AML-193 (cell line): ENCODE data around the gene VPREB1.
A peak's percentile ranks its signal among the peaks of the same experiment; 100 is the strongest.
"Not testable (repeated sequence)": the region's sequence is repeated elsewhere in the genome, so short reads cannot be mapped to it uniquely, and the experiment has no call there.

ENCODE experiments used
- DNase-seq, 2 experiments: peaks; one replicate each; lab custom pipeline; 2025; lab: John Stamatoyannopoulos, UW

VPREB1 gene

DNA sequence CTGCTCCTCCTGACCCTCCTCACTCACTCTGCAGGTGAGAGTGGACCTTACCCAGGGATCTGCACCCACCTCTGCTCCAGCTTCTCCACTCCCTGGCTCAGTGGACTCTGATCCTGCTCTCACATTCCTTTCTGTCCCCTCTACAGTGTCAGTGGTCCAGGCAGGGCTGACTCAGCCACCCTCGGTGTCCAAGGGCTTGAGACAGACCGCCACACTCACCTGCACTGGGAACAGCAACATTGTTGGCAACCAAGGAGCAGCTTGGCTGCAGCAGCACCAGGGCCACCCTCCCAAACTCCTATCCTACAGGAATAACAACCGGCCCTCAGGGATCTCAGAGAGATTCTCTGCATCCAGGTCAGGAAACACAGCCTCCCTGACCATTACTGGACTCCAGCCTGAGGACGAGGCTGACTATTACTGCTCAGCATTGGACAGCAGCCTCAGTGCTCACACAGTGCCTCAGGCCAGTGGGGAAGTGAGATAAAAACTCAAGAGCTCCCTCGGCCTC is 29.7 kb upstream of the VPREB1 start:
- DNase-seq, result no peak

DNA sequence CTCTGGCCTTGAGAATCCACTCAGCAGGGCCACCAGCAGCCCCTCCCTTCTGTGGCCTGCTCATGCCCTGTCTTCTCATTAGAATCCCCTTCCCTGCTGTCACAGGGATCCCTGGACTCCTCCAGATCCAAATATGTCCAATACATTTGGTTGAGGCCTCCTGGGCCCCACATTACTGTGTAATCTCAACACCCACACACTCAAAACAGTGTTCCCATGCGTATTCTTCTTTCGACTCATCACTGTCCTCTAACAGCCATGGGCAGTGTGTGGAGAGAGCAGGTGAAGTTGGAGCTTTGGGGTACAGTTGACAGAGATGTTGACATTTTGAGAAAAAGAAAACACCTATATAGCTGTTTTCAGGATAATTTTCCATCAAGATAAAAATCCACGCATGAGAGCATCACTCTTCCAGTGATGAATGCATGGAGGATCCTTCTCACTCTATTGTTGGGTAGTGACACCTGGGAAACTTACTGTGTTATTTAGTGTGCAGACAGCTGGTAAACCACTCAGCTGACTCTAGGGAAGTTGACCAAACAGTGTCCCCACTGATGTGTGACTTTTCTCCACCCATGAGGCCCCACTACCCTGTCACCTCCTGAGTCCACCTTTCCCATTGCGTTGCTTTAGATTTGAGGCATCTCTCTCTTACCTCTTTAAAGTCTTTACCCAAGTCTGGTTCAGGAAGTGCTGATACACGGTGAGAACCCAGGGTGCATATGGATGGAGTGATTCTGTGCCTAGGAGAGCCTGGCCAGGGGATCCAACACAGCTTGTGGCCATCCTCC is 28.7 kb upstream of the VPREB1 start:
- no peak for DNase-seq

DNA sequence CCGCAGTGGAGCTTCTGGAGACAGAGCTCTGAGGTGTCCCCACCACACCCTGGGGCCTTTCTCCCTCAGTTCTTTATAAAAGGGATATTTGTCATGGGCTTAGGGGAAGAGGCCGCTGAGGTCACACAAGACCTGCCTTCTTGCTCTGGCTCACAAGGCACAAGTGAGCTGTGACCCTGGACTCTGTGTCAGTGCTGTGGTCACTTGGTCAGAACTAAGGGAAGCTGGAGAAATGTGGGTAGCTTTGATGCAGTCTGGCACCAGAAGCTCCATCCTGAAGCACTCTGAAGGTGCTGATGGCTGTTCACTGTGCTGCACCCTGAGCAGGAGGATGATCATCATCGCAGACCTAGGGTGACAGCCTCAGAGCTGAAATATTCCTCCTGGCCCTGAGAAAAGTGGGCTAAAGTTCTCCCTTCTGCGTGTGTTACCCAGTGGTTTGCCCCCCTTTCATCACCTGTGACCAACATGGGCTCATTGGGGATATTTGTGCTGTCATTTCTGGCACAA is 28.1 kb upstream of the VPREB1 start:
- DNase-seq, result no peak

DNA sequence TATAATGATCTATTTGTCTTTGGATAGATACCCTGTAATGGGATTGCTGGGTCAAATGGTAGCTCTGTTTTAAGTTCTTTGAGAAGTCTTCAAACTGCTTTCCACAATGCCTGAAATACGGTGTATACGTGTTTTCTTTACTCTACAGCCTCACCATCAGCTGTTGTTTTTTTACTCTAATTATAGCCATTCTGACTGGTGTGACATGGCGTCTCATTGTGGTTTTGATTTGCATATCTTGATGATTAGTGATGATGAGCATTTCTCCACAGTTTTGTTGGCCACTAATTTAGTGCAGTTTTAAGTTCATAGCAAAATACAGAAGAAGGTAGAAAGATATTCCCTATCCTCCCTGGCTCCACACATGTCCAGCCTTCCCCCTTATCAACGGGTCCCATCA is 26.3 kb upstream of the VPREB1 start:
- no peak for DNase-seq

DNA sequence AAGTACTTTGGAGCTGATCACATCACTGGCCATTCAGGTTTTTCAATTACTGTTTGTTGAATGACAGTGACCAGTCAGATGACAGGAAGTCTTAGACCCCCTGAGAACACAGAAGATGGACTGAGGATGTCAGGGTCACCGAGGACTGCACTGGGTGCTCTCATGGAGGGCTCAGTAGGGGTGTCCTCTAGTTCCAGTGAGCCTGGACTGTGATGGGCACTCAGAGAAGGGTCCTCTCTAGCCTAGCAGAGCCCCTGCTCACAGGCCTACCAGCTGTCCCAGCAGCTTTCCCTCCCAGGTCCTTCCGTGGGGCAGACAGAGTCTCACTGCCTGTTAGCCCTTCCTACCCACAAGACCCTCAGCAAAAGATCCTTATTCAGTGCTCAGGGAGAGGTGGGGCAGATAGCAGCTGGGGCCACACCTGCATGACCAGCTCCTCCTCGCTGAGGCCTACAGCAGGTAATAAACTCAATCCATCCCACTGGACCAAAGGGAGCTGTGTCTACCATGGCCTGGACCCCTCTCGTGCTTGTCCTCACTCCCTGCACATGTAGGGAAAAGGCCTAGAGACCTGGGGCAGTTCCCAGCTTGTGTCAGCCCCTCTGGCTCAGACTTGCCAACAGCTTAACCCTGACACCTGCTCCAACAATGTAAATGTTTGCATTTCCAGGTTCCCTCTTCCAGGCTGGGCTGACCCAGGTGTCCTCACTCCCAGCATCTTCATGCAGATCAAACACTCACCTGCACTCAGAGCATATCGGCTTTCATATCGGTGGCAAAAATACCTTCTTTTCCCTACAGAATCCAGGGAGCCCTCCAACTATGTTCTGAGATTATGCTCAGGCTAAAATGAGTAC is 25.2 kb upstream of the VPREB1 start:
- no peak for DNase-seq

DNA sequence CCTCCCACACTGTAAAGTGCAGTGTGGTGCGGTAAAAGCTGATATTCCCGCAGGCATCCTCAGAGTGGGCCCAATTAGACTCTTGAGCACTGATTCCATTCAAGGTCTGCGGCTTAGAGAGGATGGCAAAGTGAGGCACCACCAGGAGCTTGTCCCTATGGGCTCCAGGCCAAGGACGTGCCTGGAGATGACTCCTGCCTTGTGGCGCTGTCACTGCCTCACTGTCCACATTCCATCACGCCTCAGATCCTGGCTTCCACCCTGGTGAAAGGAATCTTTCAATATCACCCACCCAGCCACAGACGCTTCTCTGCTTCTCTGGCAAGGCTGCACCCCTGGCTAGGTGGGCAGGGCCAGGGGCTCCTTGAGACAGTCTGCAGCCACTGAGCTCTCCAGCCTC is 23.5 kb upstream of the VPREB1 start:
- not testable (repeated sequence) for DNase-seq

DNA sequence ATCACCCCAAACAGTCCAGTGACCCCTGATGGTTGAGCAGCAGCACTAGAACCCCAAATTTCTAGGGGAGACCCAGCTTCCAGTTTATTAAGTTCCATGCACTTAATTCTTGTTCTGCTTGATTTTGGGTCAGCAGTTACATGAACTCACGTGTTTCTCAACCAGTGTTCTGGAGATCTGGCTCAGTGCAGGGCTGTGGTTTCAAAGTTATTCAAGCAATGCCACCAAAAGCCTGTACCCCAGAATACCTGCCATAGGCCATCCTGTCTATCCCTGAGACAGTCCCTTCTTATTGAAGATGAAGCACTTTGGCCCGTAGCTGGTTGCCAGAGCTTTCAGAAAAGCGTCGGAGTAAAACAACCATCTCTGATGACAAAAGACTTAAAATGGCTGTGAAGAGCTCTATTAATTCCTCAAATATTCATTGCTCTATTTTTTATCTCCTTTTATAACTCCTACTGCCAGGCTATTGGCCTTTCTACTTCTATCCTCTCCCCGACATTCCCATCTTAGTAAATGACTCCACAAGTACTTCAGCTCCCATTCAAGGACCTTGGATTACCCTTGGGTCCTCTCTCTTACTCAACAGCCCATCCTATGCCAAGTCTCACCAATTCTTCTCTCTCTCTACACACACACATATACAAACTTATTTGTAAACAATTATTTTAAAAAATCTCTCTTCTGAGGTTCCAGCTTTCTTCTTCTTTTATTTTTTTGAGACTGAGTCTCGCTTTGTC is 18.0 kb upstream of the VPREB1 start:
- DNase-seq, result no peak

DNA sequence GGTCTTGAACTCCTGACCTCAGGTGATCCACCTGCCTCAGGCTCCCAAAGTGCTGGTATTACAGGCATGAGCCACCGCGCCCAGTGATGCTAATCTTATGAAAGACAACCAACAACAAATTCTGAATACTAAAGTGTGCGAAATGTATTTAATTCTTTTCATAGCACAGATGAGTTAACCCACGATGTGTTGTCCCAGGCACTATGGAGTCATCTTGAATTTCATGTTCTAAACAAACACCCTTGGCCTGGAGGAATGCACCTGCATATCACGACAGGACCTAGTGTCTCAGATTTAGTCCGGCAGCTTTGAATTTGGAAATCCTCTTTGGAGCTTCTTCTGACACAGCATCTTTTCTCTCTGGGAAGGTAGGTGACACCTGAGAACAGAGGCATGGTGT is 16.2 kb upstream of the VPREB1 start:
- no peak for DNase-seq

DNA sequence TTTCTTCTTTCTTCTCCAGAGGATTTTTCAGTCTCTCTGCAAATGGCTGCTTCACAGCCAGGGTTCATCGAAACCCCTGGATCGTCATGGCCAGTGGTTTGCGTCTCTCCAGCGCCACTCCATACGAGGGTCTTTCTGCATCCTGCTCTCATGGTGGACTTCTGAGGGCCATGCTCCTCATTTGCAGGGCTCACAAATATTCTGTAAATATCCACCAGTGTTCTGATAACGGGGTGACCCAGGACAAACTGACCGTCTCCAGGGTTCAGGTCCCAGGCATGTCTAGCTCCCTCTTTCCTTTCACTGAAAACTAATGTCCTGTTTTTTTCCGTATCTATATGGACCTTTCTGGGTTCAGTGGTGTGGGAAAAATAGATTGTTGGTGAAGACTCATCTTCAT is 15.7 kb upstream of the VPREB1 start:
- no peak for DNase-seq

DNA sequence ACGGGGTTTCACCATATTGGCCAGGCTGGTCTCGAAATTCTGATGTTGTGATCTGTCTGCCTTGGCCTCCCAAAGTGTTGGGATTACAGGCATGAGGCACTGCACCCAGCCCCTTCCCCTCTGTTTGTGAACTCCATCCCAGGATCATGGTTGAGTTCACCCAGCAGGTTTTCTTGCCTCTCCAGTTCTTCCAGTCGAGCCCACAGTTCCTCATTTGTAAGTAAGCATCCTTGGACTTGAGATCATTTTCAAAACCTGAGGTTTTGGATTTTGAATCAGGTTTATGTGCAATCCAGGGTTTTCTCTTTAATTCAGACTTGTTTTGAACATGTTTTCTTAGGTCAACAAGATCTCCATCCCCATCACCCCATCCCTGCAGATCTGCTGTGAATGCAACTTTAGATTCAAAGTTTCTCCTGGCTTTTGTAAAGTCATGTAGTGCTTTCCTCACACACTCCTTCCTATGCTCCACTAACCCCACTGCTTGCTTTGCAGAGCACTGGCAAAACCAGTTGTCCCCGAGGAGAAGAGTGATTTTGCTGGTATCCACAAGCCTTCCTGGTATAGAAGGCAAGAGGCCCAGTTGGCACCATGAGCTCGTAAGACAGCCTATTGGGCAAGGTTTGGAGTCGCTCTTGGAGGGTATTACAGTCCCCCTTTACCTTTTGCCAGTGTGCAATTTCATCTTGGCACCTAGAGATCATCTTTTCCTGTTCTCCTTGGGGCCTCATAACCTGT is 14.7 kb upstream of the VPREB1 start:
- DNase-seq, result no peak

DNA sequence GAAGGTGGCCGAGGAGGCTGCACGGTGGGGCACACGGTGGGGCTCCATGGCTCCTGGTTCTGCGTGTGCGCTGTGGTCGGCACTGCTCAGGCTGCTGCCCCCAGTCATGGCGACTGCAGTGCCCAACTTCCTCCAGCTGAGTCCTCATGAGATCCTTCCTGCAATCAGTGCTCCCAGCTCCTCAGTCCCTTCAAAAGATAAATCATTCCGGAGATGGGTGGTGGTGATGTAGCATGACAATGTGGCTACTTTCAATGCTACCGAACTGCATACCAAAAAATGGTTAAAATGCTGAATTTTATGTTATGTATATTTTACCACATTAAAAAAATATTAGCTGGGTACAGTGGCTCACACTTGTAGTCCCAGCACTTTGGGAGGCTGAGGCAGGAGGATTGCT is 14.1 kb upstream of the VPREB1 start:
- DNase-seq, result no peak

DNA sequence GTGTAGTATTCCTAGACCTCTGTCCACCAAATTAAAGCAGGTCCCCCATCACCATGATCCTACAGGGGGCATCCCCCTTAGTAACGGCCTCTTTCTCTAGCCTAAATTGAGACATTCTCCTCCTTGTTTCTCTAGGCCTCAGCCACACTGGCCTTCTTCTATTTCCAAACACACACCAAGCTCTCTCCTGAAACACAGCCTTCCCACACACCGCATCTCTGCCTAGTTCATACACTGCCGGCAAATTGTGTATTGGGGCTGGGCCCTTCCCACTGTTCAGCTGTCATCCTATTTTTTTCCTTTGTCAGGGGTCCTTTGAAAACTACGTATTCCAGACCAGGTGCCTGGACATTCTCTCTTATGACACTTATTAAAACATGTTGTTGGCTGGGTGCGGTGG is 11.5 kb upstream of the VPREB1 start:
- no peak for DNase-seq

DNA sequence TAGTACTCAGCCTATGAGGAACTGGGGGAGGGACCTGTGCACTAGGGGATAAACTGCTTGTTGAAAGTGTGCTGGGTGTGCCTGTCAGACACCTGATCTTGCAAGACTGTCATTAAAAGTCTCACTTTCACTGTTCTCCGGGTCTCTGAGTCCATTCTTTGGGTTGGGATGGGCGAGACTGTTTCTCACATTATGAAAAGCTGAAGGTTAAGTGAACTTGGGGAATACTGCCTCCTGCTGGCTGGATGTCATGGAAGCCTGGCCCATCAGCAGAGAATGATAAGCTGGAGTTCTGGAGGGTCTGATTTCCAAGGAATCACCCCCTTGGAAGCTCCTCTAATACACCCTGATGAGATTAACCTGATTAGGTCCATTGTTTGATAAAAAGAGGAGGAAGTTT is 9.0 kb upstream of the VPREB1 start:
- DNase-seq, result peak in 1 of 2 experiments; percentile 6

DNA sequence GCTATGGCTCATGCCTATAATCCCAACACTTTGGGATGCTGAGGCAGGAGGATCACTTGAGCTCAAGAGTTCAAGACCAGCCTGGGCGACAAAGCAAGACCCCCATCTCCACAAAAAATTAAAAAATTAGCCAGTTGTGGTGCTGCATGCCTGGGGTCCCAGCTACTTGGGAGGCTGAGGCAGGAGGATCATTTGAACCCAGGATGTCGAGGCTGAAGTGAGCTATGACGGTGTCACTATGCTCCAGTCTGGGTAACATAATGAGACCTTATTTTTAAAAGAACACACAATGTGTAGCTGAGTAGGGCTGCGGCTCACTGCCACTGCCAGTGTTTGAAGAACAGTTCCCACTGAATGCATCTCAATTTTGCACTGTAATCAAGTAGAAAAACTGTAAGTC is 7.1 kb upstream of the VPREB1 start:
- DNase-seq, result no peak

DNA sequence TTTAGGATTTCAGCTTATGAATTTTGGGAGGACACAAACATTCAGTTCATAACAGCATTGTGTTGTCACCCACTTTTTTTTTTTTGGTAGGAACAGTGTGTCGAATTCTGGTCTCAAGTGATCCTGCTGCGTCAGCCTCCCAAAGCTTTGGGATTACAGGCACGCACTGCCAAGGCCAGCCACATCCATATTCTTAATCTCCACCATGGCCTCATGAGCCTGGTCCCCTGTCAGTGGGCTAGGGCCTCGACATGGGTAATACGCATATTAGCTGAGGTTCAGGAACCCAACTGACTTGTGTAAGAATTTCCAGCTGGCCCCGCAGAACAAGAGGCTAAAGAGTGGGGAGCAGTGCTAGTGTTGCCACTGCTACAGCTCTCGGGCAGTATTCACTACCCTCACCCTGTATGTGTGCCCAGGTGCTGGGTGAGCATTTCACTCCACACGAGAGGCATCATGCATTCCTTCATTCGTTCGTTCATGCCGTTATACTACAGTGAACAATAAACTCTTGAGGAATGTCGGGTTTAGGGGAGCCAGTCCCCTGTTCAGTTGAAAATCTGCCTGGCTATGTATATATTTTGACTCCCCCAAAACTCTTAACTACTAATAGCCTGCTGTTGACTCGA is 5.2 kb upstream of the VPREB1 start:
- no peak for DNase-seq

DNA sequence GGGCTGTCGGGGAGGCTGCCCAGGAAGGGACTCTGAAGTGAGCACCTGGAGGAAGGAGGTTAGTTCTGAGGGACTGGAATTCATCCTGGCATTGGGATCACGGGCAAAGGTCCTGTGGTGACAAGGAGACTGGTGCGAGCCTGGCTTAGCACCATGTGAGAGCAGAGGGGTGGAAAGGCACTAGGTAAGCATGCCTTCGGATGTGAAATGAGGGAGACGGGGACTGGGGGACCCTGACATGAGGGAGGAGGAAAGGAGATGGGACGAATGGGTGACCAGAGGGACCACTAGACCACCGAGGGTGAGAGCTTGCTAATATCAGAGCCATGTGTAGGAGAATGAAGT is 3.1 kb upstream of the VPREB1 start:
- DNase-seq, result no peak

DNA sequence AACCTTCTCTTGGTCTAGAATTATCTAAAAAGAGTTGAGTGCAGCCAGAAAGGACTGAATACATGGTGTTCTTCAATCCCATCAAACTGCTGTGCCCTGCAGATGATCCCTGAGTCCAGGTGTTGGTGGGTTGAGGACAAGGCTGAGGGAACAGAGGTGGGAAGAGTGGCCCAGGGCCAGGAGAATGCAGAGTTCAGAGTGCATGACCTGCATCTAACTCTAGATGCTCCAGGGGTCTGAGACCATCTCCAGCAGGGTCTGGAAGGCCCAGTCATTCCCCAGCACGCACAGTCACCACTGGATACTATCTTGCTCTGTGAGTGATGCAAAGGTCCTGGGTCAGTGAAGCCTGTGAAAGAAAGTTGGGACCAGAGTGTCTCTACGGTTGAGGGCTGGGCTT is 2.1 kb upstream of the VPREB1 start:
- DNase-seq, result no peak

DNA sequence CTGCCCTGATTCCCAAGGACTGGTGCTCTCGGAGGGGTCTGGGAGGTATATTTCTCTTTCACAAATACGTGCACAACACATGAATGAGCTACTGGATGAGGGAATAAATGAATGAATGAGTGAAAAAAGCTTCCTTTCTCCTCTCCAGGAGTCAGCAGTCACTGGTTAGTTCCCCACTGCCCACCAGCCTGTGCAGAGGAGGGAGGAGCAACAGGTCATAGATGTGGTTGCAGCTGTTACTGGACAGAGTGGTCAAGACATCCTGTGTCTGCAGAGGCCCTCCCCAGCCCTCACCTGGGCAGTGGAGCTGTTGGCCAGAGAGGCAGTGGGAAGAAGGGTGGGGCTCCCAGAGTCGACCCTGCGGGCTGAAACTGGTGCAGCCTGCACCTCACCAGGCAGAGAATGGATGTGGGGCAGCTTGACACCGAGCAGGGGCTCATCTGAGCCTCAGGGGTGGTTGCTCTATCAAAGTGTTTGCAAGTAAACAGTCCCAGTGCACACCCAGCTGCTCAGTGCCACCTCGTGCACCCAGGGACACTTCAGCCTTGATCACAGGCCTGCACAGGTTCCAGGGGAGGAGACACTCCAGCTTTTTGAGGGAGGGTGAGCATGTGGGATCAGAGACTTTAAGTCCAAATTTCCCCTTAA is 1.4 kb upstream of the VPREB1 start:
- no peak for DNase-seq

DNA sequence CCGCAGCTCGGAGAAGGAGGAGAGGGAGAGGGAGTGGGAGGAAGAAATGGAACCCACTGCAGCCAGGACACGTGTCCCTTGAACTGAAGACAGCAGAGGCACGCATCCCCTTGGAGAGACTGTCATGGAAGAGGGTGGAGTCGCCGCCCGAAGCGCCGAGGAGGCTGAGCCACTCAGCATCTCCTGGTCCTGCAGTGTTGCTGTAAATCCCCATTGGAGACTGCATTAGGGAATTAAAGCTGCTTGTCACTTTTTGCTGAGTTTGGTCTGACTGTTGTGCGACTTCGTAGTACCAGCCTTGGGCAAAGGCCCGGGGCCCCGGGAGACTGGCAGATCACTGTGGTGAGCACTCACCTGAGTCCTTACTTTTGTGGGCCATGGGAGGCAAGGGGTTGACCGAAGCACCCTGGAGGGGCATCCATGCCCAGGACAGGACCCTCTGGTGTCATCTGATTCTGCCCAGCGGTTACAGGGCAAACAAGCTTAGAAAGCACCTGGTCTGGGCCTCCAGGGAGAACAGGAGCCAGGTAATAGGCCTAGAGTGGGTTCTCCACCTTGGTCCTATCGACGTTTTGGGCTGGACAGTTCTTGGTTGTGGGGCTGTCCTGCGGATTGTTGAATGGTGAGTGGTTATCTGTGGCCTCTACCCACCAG is 797 bp downstream of the VPREB1 start:
- DNase-seq, result no peak

DNA sequence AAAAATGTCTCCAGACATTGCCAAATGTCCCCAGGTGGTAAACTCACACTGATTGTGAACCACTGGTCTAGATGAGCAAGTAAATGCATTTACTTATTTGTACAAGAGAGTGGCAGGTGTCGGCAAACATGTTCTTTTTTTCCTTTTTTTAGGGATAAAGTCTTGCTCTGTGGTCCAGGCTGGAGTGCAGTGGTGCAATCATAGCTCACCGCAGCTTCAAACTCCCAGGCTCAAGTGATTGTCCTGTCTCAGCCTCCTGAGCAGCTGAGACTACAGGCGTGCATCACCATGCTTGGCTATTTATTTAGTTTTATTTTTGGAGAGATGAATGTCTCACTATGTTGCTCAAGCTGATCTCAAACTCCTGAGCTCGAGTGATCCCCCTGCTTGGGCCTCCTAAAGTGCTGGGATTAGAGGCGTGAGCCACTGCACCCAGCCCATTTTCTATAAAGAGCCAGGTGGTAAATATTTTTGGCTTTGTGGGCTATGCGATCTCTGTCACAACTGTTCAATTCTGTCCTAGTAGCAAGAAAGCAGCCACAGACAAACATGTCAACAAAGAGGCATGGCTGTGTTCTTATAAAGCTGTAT is 1.4 kb downstream of the VPREB1 start:
- DNase-seq, result no peak
